Mesothelial cell of epicardium (in vitro differentiated cells): Measurements from ENCODE around the gene MCM5. TPM values are rescaled to one million over a fixed set of nuclear protein-coding genes. Genes with fewer than 3 reads are reported as not detected.

Experiments
- DNase-seq, 2 experiments: peaks; one replicate each; pipeline ENCODE4 v3.0.0; 2021; ENCODE audit warnings: low spot score in 2 of 2; ENCODE audit not compliant: unreplicated experiment in 2 of 2
- H3K27ac Mint-ChIP-seq: 2 replicates; pipeline ENCODE4 v1.8.0; 2021; ENCODE audit warnings: mixed read lengths
- H3K27me3 Mint-ChIP-seq: 2 replicates; pipeline ENCODE4 v1.8.0; 2021; ENCODE audit warnings: low read depth, mixed read lengths
- H3K36me3 Mint-ChIP-seq: 2 replicates; pipeline ENCODE4 v1.8.0; 2021; ENCODE audit warnings: mixed read lengths
- H3K4me1 Mint-ChIP-seq: 2 replicates; pipeline ENCODE4 v1.8.0; 2021; ENCODE audit warnings: mixed read lengths
- H3K4me3 Mint-ChIP-seq: 2 replicates; pipeline ENCODE4 v1.8.0; 2021; ENCODE audit warnings: mild to moderate bottlenecking, moderate library complexity, mixed read lengths
- H3K9me3 Mint-ChIP-seq: 2 replicates; pipeline ENCODE4 v1.8.0; 2021; ENCODE audit warnings: mixed read lengths
- total RNA-seq: library from RNA; stranded (reverse); gene quantifications from 3 replicates; pipeline ENCODE4 v1.2.1, GENCODE V29; 2021
- TF ChIP-seq, protein P1 (sequence below): fragments of 200-600 bp; sonication (generic); IDR thresholded peaks from one replicate; pipeline ENCODE4 v1.5.0; 2021; ENCODE audit warnings: antibody characterized with exemption; ENCODE audit not compliant: unreplicated experiment

MCM5 gene
- 50.5 to 59.7 TPM (median 52.1 TPM) in 3 replicates for total RNA-seq

DNA sequence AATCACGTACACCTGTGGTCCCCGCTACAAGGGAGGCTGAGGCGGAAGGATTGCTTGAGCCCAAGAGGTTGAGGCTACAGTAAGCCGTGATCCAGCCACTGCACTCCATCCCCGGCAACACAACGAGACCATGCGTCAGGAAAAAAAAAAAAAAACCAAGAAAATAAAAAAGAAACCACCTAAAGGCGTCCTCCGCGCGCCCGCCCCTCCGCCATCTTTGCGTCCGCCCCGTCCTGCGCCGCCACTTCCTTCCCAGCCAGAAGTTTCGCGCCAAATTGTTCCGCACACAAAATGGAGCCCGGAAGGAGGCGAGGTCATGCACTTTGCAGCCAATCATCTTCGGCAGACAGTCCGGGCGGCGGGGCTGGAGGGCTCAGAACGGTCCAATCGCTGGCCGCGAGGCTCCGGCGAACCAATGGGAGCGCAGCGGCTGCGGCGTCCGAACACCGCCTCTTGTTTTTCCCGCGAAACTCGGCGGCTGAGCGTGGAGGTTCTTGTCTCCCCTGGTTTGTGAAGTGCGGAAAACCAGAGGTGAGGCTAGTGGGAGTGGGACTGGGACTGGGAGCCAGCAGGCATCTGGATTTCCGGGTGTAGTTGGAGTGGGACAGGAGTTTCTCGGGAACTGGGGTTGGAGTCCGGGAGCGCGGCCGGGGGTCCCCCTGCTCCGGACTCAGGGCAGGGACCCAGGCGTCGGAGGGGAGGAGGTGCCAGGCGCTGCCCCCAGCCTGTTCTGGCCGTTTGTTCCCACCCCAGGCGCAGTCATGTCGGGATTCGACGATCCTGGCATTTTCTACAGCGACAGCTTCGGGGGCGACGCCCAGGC, at the start of gene MCM5:
Gene MCM5 (plus strand): TSS at position 463 of the 823 bp plus-strand sequence. CDS start 299 bp downstream, at position 762.
- Mint-ChIP-seq H3K36me3 (peaks cover 3% of the 10 kb centered on the region), H3K4me3 (peak within 1 kb of the TSS; percentile 99), H3K4me1 (peaks cover 26% of the 10 kb centered on the region), H3K27me3 (no peaks in the 10 kb centered on the region), H3K9me3 (no peaks in the 10 kb centered on the region), H3K27ac (peak within 1 kb of the TSS; percentile 95)
- peak; percentile 89 to 94 for DNase-seq
- TF ChIP-seq, protein P1, sequence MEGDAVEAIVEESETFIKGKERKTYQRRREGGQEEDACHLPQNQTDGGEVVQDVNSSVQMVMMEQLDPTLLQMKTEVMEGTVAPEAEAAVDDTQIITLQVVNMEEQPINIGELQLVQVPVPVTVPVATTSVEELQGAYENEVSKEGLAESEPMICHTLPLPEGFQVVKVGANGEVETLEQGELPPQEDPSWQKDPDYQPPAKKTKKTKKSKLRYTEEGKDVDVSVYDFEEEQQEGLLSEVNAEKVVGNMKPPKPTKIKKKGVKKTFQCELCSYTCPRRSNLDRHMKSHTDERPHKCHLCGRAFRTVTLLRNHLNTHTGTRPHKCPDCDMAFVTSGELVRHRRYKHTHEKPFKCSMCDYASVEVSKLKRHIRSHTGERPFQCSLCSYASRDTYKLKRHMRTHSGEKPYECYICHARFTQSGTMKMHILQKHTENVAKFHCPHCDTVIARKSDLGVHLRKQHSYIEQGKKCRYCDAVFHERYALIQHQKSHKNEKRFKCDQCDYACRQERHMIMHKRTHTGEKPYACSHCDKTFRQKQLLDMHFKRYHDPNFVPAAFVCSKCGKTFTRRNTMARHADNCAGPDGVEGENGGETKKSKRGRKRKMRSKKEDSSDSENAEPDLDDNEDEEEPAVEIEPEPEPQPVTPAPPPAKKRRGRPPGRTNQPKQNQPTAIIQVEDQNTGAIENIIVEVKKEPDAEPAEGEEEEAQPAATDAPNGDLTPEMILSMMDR: no peak

GRCh38 chr22:35350539-35351503, 49.1 kb upstream of the MCM5 start:
- no peaks in the 10 kb centered on the region for H3K9me3 Mint-ChIP-seq
- DNase-seq: peak; percentile 85 to 91
- no peaks in the 10 kb centered on the region for H3K36me3 Mint-ChIP-seq
- peak overlapping the region; percentile 82 for H3K4me3 Mint-ChIP-seq
- peaks cover 23% of the 10 kb centered on the region for H3K4me1 Mint-ChIP-seq
- H3K27me3 Mint-ChIP-seq: no peaks in the 10 kb centered on the region
- TF ChIP-seq, protein P1: peak; percentile 80
- H3K27ac Mint-ChIP-seq: peak overlapping the region; percentile 88

GRCh38 chr22:35352214-35353111, 47.5 kb upstream of the MCM5 start:
- Mint-ChIP-seq H3K27ac (no peak overlapping the region), H3K36me3 (no peaks in the 10 kb centered on the region), H3K9me3 (no peaks in the 10 kb centered on the region), H3K4me3 (no peak overlapping the region), H3K4me1 (peaks cover 23% of the 10 kb centered on the region), H3K27me3 (no peaks in the 10 kb centered on the region)
- no peak for DNase-seq
- TF ChIP-seq, protein P1: no peak

DNA sequence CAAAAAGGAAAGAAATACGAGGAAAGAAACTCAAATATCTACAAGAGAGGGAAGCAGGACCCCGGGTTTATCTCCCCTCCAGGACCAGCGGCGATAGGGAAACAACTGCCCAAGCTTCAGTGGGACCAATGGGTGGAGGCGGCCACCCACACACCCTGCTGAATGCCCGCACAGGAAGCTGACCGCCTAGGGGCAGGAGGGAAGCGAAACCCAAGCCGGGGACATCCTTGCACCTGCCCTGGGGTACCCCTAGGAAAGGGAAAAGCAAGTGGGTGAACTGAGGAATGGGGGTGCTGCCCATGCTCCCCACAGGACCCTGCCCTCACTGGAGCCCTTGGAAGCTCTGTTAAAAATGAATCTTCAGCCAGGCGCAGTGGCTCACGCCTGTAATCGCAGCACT, 46.6 kb upstream of the MCM5 start:
- Mint-ChIP-seq H3K4me3 (no peak overlapping the region), H3K27me3 (no peaks in the 10 kb centered on the region), H3K9me3 (no peaks in the 10 kb centered on the region), H3K4me1 (peaks cover 23% of the 10 kb centered on the region), H3K36me3 (no peaks in the 10 kb centered on the region), H3K27ac (no peak overlapping the region)
- TF ChIP-seq, protein P1: no peak
- no peak for DNase-seq

GRCh38 chr22:35354068-35354467, 45.9 kb upstream of the MCM5 start:
- TF ChIP-seq, protein P1: no peak
- Mint-ChIP-seq H3K27me3 (no peaks in the 10 kb centered on the region), H3K4me3 (no peak overlapping the region), H3K9me3 (no peaks in the 10 kb centered on the region), H3K36me3 (no peaks in the 10 kb centered on the region), H3K4me1 (peaks cover 23% of the 10 kb centered on the region), H3K27ac (no peak overlapping the region)
- DNase-seq: no peak
